Measurements from ENCODE around the gene NMT1. TPM values are rescaled to one million over a fixed set of nuclear protein-coding genes. Genes with fewer than 3 reads are reported as not detected.
A peak's percentile ranks its signal among the peaks of the same experiment; 100 is the strongest.

Gene NMT1
- total and polyA plus RNA-seq, 2 of the 13 experiments (the other 11 are each of a cell fraction or from before 2014, with no cell fraction given), result 75.7 to 142 TPM

DNA sequence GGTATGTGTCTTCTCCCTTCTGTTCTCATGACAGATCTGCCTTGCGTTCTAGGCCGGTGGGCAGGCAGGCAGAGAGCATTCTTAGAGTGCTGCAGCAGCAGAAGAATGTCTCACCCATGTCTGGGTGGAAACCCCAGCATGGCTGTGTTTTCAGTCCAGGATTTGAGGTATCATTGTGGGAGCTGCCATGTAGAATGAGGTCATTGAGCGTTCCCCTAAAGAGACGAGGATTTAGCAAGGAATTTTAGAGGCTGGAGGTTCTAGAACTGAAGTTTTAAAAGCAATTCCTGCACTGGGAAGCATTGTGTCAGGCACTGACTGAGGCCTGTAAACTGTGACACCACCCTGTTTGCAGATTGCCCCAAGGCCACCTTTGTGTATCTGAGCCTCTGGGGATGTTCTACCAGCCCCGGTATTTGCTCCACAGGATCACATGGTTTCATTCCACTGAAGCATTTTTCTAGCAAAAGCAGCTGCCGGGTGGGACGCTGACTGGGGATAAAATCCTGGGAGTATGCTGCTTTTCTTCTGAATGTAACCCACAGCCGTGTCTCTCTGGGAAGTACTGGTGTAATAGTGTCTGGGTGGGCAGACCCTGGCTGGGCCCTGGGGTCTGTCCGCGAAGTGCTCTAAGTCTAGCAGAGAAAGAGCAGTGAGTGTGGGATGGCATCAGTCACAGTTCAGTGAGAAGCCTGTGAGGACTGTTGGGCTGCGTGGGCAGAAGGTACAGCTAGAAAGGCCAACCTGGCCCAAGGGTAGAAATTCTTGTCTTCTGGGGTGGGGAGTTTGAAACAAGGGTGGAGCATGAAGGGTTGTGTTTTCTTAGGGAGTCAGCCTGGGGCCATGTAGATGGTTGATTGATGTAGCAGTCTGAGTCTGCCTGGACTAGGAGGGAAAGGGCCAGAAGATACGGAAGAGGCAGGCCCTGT, 41.0 kb downstream of the NMT1 start (continued):
- TF ChIP-seq MEIS1 (CRISPR knock-in tag; IDR thresholded peaks at IDR 0.05; ENCODE audit: borderline replicate concordance), result 0 out of 2 replicates have a peak, but pooled peaks have one; percentile 15
- peak; percentile 55 for TF ChIP-seq ZMYM4 (CRISPR knock-in tag; IDR thresholded peaks at IDR 0.05)
- TF ChIP-seq SALL1 (CRISPR knock-in tag; IDR thresholded peaks at IDR 0.05), result peak; percentile 42; the same call in 1 of the 2 replicates
- no peak for TF ChIP-seq CBX2 (IDR thresholded peaks at IDR 0.05; ENCODE audit: low read depth, low read length)
- TF ChIP-seq CBX2 (CRISPR knock-in tag; IDR thresholded peaks at IDR 0.05; ENCODE audit: low read depth), result no peak
- TF ChIP-seq ZNF713 (CRISPR knock-in tag; IDR thresholded peaks at IDR 0.05), result no peak
- TF ChIP-seq ZNF891 (CRISPR knock-in tag; IDR thresholded peaks at IDR 0.05), result no peak
- TF ChIP-seq ZNF563 (CRISPR knock-in tag; IDR thresholded peaks at IDR 0.05), result peak; percentile 42; the same call in 1 of the 2 replicates
- no peak for TF ChIP-seq POGZ (CRISPR knock-in tag; IDR thresholded peaks at IDR 0.05)
- TF ChIP-seq SRY (CRISPR knock-in tag; IDR thresholded peaks at IDR 0.05), result no peak
- no peak for TF ChIP-seq TOPORS (CRISPR knock-in tag; IDR thresholded peaks at IDR 0.05)
- 0 out of 2 replicates have a peak, but pooled peaks have one; percentile 72 for TF ChIP-seq ZSCAN12 (CRISPR knock-in tag; IDR thresholded peaks at IDR 0.05)
- TF ChIP-seq, protein P1, sequence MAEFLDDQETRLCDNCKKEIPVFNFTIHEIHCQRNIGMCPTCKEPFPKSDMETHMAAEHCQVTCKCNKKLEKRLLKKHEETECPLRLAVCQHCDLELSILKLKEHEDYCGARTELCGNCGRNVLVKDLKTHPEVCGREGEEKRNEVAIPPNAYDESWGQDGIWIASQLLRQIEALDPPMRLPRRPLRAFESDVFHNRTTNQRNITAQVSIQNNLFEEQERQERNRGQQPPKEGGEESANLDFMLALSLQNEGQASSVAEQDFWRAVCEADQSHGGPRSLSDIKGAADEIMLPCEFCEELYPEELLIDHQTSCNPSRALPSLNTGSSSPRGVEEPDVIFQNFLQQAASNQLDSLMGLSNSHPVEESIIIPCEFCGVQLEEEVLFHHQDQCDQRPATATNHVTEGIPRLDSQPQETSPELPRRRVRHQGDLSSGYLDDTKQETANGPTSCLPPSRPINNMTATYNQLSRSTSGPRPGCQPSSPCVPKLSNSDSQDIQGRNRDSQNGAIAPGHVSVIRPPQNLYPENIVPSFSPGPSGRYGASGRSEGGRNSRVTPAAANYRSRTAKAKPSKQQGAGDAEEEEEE (CRISPR knock-in tag; IDR thresholded peaks at IDR 0.05; ENCODE audit: borderline replicate concordance), result no peak
- TF ChIP-seq, protein P2, sequence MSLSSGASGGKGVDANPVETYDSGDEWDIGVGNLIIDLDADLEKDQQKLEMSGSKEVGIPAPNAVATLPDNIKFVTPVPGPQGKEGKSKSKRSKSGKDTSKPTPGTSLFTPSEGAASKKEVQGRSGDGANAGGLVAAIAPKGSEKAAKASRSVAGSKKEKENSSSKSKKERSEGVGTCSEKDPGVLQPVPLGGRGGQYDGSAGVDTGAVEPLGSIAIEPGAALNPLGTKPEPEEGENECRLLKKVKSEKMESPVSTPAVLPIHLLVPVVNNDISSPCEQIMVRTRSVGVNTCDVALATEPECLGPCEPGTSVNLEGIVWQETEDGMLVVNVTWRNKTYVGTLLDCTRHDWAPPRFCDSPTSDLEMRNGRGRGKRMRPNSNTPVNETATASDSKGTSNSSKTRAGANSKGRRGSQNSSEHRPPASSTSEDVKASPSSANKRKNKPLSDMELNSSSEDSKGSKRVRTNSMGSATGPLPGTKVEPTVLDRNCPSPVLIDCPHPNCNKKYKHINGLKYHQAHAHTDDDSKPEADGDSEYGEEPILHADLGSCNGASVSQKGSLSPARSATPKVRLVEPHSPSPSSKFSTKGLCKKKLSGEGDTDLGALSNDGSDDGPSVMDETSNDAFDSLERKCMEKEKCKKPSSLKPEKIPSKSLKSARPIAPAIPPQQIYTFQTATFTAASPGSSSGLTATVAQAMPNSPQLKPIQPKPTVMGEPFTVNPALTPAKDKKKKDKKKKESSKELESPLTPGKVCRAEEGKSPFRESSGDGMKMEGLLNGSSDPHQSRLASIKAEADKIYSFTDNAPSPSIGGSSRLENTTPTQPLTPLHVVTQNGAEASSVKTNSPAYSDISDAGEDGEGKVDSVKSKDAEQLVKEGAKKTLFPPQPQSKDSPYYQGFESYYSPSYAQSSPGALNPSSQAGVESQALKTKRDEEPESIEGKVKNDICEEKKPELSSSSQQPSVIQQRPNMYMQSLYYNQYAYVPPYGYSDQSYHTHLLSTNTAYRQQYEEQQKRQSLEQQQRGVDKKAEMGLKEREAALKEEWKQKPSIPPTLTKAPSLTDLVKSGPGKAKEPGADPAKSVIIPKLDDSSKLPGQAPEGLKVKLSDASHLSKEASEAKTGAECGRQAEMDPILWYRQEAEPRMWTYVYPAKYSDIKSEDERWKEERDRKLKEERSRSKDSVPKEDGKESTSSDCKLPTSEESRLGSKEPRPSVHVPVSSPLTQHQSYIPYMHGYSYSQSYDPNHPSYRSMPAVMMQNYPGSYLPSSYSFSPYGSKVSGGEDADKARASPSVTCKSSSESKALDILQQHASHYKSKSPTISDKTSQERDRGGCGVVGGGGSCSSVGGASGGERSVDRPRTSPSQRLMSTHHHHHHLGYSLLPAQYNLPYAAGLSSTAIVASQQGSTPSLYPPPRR (CRISPR knock-in tag; IDR thresholded peaks at IDR 0.05; ENCODE audit: borderline replicate concordance), result no peak
- TF ChIP-seq ZNF768 (CRISPR knock-in tag; IDR thresholded peaks at IDR 0.05), result no peak
- TF ChIP-seq, protein P3, sequence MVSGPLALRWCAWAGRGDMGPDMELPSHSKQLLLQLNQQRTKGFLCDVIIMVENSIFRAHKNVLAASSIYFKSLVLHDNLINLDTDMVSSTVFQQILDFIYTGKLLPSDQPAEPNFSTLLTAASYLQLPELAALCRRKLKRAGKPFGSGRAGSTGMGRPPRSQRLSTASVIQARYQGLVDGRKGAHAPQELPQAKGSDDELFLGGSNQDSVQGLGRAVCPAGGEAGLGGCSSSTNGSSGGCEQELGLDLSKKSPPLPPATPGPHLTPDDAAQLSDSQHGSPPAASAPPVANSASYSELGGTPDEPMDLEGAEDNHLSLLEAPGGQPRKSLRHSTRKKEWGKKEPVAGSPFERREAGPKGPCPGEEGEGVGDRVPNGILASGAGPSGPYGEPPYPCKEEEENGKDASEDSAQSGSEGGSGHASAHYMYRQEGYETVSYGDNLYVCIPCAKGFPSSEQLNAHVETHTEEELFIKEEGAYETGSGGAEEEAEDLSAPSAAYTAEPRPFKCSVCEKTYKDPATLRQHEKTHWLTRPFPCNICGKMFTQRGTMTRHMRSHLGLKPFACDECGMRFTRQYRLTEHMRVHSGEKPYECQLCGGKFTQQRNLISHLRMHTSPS (CRISPR knock-in tag; IDR thresholded peaks at IDR 0.05; ENCODE audit: low read depth), result 0 out of 2 replicates have a peak, but pooled peaks have one; percentile 13
- no peak for TF ChIP-seq ZNF382 (CRISPR knock-in tag; IDR thresholded peaks at IDR 0.05; ENCODE audit: borderline replicate concordance)

All from HepG2 (cell line).